ENCODE measurements around the gene PRRT1. TPM values are rescaled to one million over a fixed set of nuclear protein-coding genes. Genes with fewer than 3 reads are reported as not detected.

PRRT1 gene
- total and polyA plus RNA-seq, 4 donors, result 0.53 to 2.0 (median 0.97) TPM

DNA sequence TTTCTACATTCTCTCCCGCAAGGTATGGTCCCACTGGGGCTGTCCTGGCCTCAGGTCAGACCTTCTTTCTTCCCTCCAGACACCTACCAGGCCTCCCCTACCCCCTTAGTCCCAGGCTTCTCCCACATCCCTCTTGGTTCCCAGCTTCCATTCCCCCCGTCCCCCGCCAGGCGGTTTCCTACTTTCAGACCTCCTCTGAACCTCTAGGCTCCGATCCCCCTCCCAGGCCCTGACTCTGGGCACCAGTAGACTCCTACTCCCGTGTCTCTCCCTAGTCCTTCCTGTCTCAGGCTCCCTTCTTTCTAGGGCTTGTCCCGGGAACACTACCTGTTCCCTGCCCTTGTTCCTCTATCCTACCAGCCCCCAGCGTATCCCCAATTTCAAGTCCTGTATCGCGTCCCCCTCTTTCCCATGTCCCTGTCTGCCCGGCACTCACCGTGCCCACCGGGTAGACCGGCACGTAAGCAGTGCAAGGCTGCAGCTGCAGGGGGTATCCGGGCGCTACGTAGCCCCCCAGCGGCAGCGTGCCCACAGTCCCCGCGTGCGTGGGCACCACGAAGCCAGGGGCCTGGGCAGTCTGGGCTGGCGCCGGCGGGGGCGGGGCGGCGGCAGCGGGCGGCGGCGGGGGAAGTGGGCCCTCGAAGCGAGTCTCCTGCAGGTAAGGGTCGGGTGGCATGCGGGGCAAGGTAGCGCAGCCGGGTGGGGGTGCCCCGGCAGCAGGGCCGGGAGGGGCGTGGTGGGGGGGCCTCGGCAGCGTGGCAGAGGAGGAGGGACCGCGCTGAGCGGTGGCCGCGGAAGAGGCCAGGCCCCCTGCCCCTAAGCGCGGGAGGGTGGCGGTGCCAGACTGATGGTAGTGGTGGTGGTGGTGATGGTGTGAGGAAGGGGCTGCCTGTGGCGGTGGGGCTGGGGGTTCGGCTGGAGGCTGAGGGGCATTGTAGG is 1.5 kb downstream of the PRRT1 start:
- ATAC-seq (ENCODE audit: insufficient read depth, low FRiP score) (no peak), DNase-seq (no peak)
- H3K9me3 ChIP-seq (ENCODE audit: control insufficient read depth in 4 of 4, insufficient read depth in 3 of 4, low read length in 3 of 4), result peaks cover 0 to 2% (median 0%) of the 10 kb centered on the region in 4 donors
- peaks cover 0 to under 1% (median 0%) of the 10 kb centered on the region in 4 donors for H3K36me3 ChIP-seq (ENCODE audit: control insufficient read depth in 4 of 4, insufficient read depth in 4 of 4, low read length in 4 of 4)
- H3K27ac ChIP-seq (ENCODE audit: low read depth in 1 of 2, low read length in 1 of 2), result no peak overlapping the region
- H3K4me3 ChIP-seq, result no peak overlapping the region
- TF ChIP-seq, protein P1, sequence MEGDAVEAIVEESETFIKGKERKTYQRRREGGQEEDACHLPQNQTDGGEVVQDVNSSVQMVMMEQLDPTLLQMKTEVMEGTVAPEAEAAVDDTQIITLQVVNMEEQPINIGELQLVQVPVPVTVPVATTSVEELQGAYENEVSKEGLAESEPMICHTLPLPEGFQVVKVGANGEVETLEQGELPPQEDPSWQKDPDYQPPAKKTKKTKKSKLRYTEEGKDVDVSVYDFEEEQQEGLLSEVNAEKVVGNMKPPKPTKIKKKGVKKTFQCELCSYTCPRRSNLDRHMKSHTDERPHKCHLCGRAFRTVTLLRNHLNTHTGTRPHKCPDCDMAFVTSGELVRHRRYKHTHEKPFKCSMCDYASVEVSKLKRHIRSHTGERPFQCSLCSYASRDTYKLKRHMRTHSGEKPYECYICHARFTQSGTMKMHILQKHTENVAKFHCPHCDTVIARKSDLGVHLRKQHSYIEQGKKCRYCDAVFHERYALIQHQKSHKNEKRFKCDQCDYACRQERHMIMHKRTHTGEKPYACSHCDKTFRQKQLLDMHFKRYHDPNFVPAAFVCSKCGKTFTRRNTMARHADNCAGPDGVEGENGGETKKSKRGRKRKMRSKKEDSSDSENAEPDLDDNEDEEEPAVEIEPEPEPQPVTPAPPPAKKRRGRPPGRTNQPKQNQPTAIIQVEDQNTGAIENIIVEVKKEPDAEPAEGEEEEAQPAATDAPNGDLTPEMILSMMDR (IDR thresholded peaks at IDR 0.05; ENCODE audit: control extremely low read depth, extremely low read depth), result no peak
- peaks cover 2 to 32% (median 14%) of the 10 kb centered on the region in 5 donors for H3K4me1 ChIP-seq (ENCODE audit: control insufficient read depth in 5 of 5, insufficient read depth in 5 of 5, low read length in 5 of 5)
- H3K27me3 ChIP-seq (ENCODE audit: control insufficient read depth in 3 of 3, insufficient read depth in 3 of 3, low read length in 2 of 3), result peaks cover 0 to 59% (median 42%) of the 10 kb centered on the region in 3 donors
- 45 to 46% methylated on average over 41 to 55 of the region's 55 CpGs for WGBS, 2 donors
- H3K9ac ChIP-seq (ENCODE audit: insufficient read depth in 1 of 2, low read length in 2 of 2), result no peak overlapping the region

DNA sequence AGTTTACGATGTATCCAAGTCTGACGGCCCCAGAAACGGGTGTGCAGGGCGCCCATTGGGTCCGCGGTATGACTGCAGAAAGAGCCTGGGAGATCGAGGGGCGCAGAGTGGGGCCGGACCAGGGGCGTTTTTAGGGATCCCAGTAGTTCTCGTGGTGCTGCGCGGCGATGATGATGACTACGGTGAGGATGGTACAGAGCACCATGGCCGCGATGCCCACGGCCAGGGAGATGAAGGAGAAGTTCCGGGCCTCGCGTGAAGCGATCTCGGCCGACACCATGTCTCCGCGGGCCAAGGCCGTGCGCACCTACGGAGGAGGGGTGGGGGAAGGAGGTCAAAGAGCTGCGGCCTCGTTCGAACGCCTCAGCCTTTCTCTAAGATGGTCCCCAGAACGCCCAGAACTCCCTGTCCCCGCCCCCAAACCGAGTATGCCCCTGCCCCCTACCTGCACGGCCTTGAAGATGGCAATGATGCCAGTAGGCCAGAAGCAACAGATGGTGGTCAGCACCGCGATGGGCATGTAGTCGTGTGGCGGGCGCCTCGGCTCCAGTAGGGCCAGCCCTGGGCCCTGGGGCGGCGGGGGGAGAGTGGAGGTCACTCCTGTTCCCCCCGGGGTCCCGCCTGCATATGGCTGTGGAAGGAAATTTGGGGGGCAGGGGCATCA is 2.5 kb downstream of the PRRT1 start:
- H3K27me3 ChIP-seq (ENCODE audit: control insufficient read depth in 3 of 3, insufficient read depth in 3 of 3, low read length in 2 of 3), result peaks cover 0 to 55% (median 42%) of the 10 kb centered on the region in 3 donors
- H3K9ac ChIP-seq (ENCODE audit: insufficient read depth in 1 of 2, low read length in 2 of 2), result no peak overlapping the region
- H3K36me3 ChIP-seq (ENCODE audit: control insufficient read depth in 4 of 4, insufficient read depth in 4 of 4, low read length in 4 of 4), result no peaks in the 10 kb centered on the region
- TF ChIP-seq, protein P1 (IDR thresholded peaks at IDR 0.05; ENCODE audit: control extremely low read depth, extremely low read depth), result no peak
- no peak overlapping the region for H3K4me3 ChIP-seq
- peaks cover 2 to 24% (median 11%) of the 10 kb centered on the region in 5 donors for H3K4me1 ChIP-seq (ENCODE audit: control insufficient read depth in 5 of 5, insufficient read depth in 5 of 5, low read length in 5 of 5)
- H3K27ac ChIP-seq (ENCODE audit: low read depth in 1 of 2, low read length in 1 of 2), result no peak overlapping the region
- 40 to 49% methylated on average over 47 of the region's 47 CpGs for WGBS, 2 donors
- ATAC-seq (ENCODE audit: insufficient read depth, low FRiP score), result no peak
- DNase-seq, result no peak
- peaks cover 0 to 2% (median 0%) of the 10 kb centered on the region in 4 donors for H3K9me3 ChIP-seq (ENCODE audit: control insufficient read depth in 4 of 4, insufficient read depth in 3 of 4, low read length in 3 of 4)

DNA sequence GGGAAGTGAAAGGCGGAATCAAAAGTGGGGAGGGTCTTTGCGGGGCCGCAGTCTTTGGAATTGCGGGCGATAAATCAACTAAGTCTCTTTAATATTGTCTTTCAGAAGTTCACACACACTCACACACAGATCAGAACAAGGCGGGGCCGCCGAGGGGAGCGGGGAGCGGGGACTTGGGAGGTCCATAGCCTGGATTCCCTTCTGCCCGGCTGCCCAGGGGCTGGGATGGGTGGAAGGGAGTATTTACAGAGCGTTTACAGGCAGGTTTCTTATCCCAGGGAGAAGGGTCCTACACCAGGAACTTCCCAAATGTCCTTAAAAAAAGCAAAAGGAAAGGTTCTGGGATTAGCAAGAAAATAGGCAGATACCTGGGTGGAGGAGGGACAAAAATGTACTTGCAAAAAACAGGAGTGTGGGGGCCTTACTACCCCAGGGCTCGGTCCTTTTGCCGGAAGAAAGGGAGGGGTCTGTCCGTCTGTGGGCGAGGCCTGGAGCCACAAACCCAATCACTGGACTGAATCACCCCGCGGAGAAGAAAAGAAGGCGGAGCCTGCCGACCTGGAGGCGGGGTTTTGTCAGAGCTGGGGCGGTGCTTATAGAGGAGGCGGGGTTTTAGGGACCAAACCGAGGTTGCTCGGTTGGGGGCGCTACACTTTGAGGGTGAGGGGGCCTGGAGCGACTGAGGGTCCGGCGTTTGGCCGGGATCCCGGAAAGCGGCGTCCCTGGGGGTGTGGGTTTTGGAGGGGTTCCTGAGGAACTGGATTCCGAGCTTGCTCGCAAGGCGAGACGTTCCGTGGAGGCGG is 3.2 kb downstream of the PRRT1 start:
- Histone ChIP-seq H3K27me3 (ENCODE audit: control insufficient read depth in 3 of 3, insufficient read depth in 3 of 3, low read length in 2 of 3) (peaks cover 0 to 55% (median 42%) of the 10 kb centered on the region in 3 donors), H3K9me3 (ENCODE audit: control insufficient read depth in 4 of 4, insufficient read depth in 3 of 4, low read length in 3 of 4) (peaks cover 0 to 2% (median 0%) of the 10 kb centered on the region in 4 donors), H3K4me3 (no peak overlapping the region), H3K9ac (ENCODE audit: insufficient read depth in 1 of 2, low read length in 2 of 2) (no peak overlapping the region), H3K27ac (ENCODE audit: low read depth in 1 of 2, low read length in 1 of 2) (no peak overlapping the region), H3K36me3 (ENCODE audit: control insufficient read depth in 4 of 4, insufficient read depth in 4 of 4, low read length in 4 of 4) (no peaks in the 10 kb centered on the region), H3K4me1 (ENCODE audit: control insufficient read depth in 5 of 5, insufficient read depth in 5 of 5, low read length in 5 of 5) (peaks cover 2 to 24% (median 11%) of the 10 kb centered on the region in 5 donors)
- TF ChIP-seq, protein P1 (IDR thresholded peaks at IDR 0.05; ENCODE audit: control extremely low read depth, extremely low read depth), result no peak
- peak; percentile 53 to 73 (median 54) for DNase-seq
- peak; percentile 49 for ATAC-seq (ENCODE audit: insufficient read depth, low FRiP score)
- 13 to 33% methylated on average over 39 of the region's 39 CpGs for WGBS, 2 donors

Data from lung (tissue), 12 donors.